ENCODE measurements around the gene AUTS2. TPM values are rescaled to one million over a fixed set of nuclear protein-coding genes. Genes with fewer than 3 reads are reported as not detected.
A peak's percentile ranks its signal among the peaks of the same experiment; 100 is the strongest.

The AUTS2 gene
- total and polyA plus RNA-seq, 2 of the 8 experiments (the other 6 are each of a cell fraction or from before 2014, with no cell fraction given), result 25.9 to 101 TPM

DNA sequence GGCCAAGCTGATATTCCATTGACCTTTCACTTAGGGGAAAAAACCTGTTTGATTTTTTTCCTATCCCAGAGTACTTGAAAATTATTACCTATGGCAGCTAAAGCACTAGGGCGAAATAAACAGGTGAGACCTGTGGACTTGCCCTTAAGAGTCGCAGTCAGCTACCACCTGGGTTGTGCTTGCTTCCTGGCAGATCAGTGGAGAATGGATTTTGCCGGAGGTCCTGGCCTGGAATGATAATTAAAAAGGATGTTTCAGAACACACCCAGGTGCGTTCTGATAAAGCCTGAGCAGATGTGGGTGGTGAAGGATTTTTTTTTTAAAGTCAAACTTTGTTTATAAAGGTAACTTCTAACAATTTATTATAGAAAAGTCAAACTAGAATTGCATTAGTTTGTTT, 59.1 kb downstream of the AUTS2 start:
- no peaks in the 10 kb centered on the region for H3K79me2 ChIP-seq (ENCODE audit: control insufficient read depth in 1 of 2, insufficient read depth in 2 of 2, low read length in 2 of 2)
- H3K23me2 ChIP-seq (ENCODE audit: low read depth, low read length), result no peaks in the 10 kb centered on the region
- H2AK5ac ChIP-seq (ENCODE audit: low read depth, low read length), result no peak overlapping the region
- no peak overlapping the region for H4K5ac ChIP-seq (ENCODE audit: insufficient read length, low read depth, low read length)
- H4K20me1 ChIP-seq (replicated peaks in 1 of 2; ENCODE audit: control insufficient read depth in 1 of 2, insufficient read depth in 2 of 2, low read length in 2 of 2), result no peaks in the 10 kb centered on the region
- H2BK15ac ChIP-seq (ENCODE audit: low read length), result no peak overlapping the region
- no peak overlapping the region for H2BK20ac ChIP-seq (ENCODE audit: low read length)
- H3K14ac ChIP-seq (ENCODE audit: insufficient read length), result no peak overlapping the region
- no peak for TF ChIP-seq SIX5 (IDR thresholded peaks at IDR 0.05; ENCODE audit: low read depth, low read length)
- no peak for TF ChIP-seq BCL11A (IDR thresholded peaks at IDR 0.05; ENCODE audit: low read depth in 2 of 2, low read length in 2 of 2)
- TF ChIP-seq RNF2 (IDR thresholded peaks at IDR 0.05; ENCODE audit: borderline replicate concordance, low read depth, low read length, missing control alignments, poor library complexity, severe bottlenecking), result no peak
- no peak for TF ChIP-seq TAF7 (optimal IDR thresholded peaks at IDR 0.05; ENCODE audit: borderline replicate concordance, low read depth, low read length)
- no peak overlapping the region for H3K27ac ChIP-seq (ENCODE audit: low read depth, low read length)
- no peak overlapping the region for H3K23ac ChIP-seq (ENCODE audit: insufficient read length)
- H4K91ac ChIP-seq (replicated peaks; ENCODE audit: insufficient read length, low read length), result no peak overlapping the region
- H2BK120ac ChIP-seq (replicated peaks; ENCODE audit: low read depth, low read length), result no peak overlapping the region
- ChIA-PET POLR2A (ENCODE audit: partially characterized antibody) (no interaction called here), CTCF (ENCODE audit: partially characterized antibody) (interaction anchor here (0.9 kb wide), 1 partner anchor 20 kb away, joined by 3 read pairs; no protein-coding TSS in a partner anchor)
- no peak overlapping the region for H3K18ac ChIP-seq (ENCODE audit: extremely low read depth, low read length)
- H3K27me3 ChIP-seq (replicated peaks in 1 of 4; ENCODE audit: control insufficient read depth in 3 of 4, extremely low read depth in 1 of 4, insufficient read depth in 3 of 4, low read length in 3 of 4), result no peaks in the 10 kb centered on the region
- peaks cover 9 to 19% (median 12%) of the 10 kb centered on the region in 4 experiments; a peak in 6 of 7 replicates for H3K4me1 ChIP-seq (replicated peaks in 1 of 4; ENCODE audit: control insufficient read depth in 3 of 4, insufficient read depth in 4 of 4, low read length in 3 of 4)
- H3K9me3 ChIP-seq (ENCODE audit: insufficient read depth in 2 of 2, low read depth in 1 of 2, low read length in 1 of 2), result no peaks in the 10 kb centered on the region
- H2BK5ac ChIP-seq (ENCODE audit: low read depth, low read length), result no peak overlapping the region
- H3K4me2 ChIP-seq (ENCODE audit: insufficient read depth in 1 of 2, low read depth in 2 of 2, low read length in 2 of 2), result no peak overlapping the region
- H3K4me3 ChIP-seq (ENCODE audit: extremely low read depth in 1 of 4, insufficient read depth in 2 of 4, low read depth in 3 of 4, low read length in 4 of 4), result no peak overlapping the region
- WGBS, 2 experiments (ENCODE audit: extremely low coverage in 1 of 2, insufficient coverage in 1 of 2, insufficient read length in 1 of 2, insufficient replicate concordance in 2 of 2, low coverage in 1 of 2, low lambda C conversion rate in 2 of 2, missing lambda C conversion rate in 1 of 2), result 69% methylated on average over 4 of the region's 4 CpGs; no CpG with 5 or more reads in 1 of the 2 experiments
- H3K36me3 ChIP-seq (ENCODE audit: control insufficient read depth in 2 of 4, insufficient read depth in 4 of 4, low read length in 3 of 4), result no peaks in the 10 kb centered on the region
- no peak overlapping the region for H2BK12ac ChIP-seq (ENCODE audit: low read depth, low read length)
- no peak overlapping the region for H4K8ac ChIP-seq (ENCODE audit: extremely low read depth, insufficient read depth, low read length)
- no peak overlapping the region for H2AFZ ChIP-seq (ENCODE audit: low read length)
- FAIRE-seq (peak; percentile 48), DNase-seq (ENCODE audit: low read depth in 1 of 2, low spot score in 2 of 2) (no peak)
- no peak overlapping the region for H3K56ac ChIP-seq (replicated peaks; ENCODE audit: insufficient read length, low read depth, low read length)
- no peak overlapping the region for H3K9ac ChIP-seq (replicated peaks in 1 of 4; ENCODE audit: extremely low read depth in 1 of 4, low read depth in 3 of 4, low read length in 3 of 4)
- no peaks in the 10 kb centered on the region; the same call in 1 of the 2 replicates for H3K79me1 ChIP-seq (ENCODE audit: low read depth, low read length)
- no peak overlapping the region for H3K4ac ChIP-seq (replicated peaks; ENCODE audit: insufficient read length, low read depth, low read length)
